A549 (cell line): ENCODE data around the gene FAM9B. TPM values are rescaled to one million over a fixed set of nuclear protein-coding genes. Genes with fewer than 3 reads are reported as not detected.

Experiments used
- ATAC-seq, 2 experiments: fragments of 200-7000 bp in 1 of 2; fragments of >200 bp in 1 of 2; cut with Nextera tagmentation in 1 of 2; cut with Tn5 transposase in 1 of 2; 3 replicates each; pipeline versions ENCODE4 v1.8.0 to v1.9.1; 2018 to 2020; ENCODE audit warnings: mild to moderate bottlenecking in 1 of 2, moderate library complexity in 1 of 2
- CTCF ChIA-PET: fragments of 300-600 bp; sonication (Branson Sonifier 250); formaldehyde crosslinking; extraction: SDS; loops from one replicate; lab custom pipeline; 2021; ENCODE audit warnings: antibody characterized with exemption, inconsistent platforms; lab: Yijun Ruan, JAX
- POLR2A ChIA-PET: fragments of 350-600 bp; formaldehyde crosslinking; extraction: SDS; loops from one replicate; lab custom pipeline; 2021; ENCODE audit warnings: antibody characterized with exemption, inconsistent platforms; lab: Yijun Ruan, JAX
- DNase-seq, 2 experiments: peaks; one replicate each; pipeline versions ENCODE4 v3.0.0 to v3.0.0-alpha.2; 2011 to 2016; ENCODE audit warnings: low read depth in 1 of 2, low spot score in 1 of 2
- FAIRE-seq: peaks from 2 replicates; lab custom pipeline; 2011; peaks lifted over from hg19 to GRCh38; lab: Jason Lieb, UNC
- H3K27ac ChIP-seq, 2 experiments: fragments of >200 bp; sonication (Bioruptor Twin); formaldehyde crosslinking; 3 replicates each; pipeline ENCODE4 v1.5.1; 2016 to 2017
- H3K4me1 ChIP-seq: fragments of >200 bp; sonication (Bioruptor Twin); formaldehyde crosslinking; 3 replicates; pipeline ENCODE4 v1.6.1; 2016
- H3K4me2 ChIP-seq: fragments of >200 bp; sonication (Bioruptor Twin); formaldehyde crosslinking; 3 replicates; pipeline ENCODE4 v1.6.1; 2016
- H3K4me3 ChIP-seq: fragments of >200 bp; sonication (Bioruptor Twin); formaldehyde crosslinking; 3 replicates; pipeline ENCODE4 v1.5.1; 2016
- H3K9me3 ChIP-seq: fragments of >200 bp; sonication (Bioruptor Twin); formaldehyde crosslinking; 3 replicates; pipeline ENCODE4 v1.6.1; 2016
- BHLHE40 ChIP-seq: IDR thresholded peaks from 2 replicates; pipeline ENCODE4 v1.6.1; 2012; ENCODE audit warnings: low read depth, low read length, inconsistent platforms
- CHD2 ChIP-seq: fragments of 150-350 bp; IDR thresholded peaks from 2 replicates; pipeline ENCODE4 v1.6.1; 2014; ENCODE audit warnings: low read length; ENCODE audit not compliant: partially characterized antibody
- CHD4 ChIP-seq: fragments of 200-600 bp; sonication (generic); IDR thresholded peaks from 2 replicates; pipeline ENCODE4 v1.6.1; 2016; ENCODE audit warnings: antibody characterized with exemption, mild to moderate bottlenecking, borderline replicate concordance
- FOSL2 ChIP-seq, 2 experiments: fragments of 450-650 bp in 1 of 2; fragments of >200 bp in 1 of 2; sonication (Bioruptor Twin) in 1 of 2; formaldehyde crosslinking; IDR thresholded peaks; 2 replicates each; pipeline versions ENCODE4 v1.5.0 to v1.6.1; 2016 to 2020; ENCODE audit warnings: mild to moderate bottlenecking in 1 of 2, moderate library complexity in 1 of 2
- FOXS1 ChIP-seq: fragments of 250-450 bp; sonication (Bioruptor Pico); IDR thresholded peaks from 2 replicates; pipeline ENCODE4 v1.5.0; 2020; ENCODE audit warnings: mild to moderate bottlenecking, moderate library complexity
- GATA3 ChIP-seq: IDR thresholded peaks from 2 replicates; pipeline ENCODE4 v1.6.1; 2012; ENCODE audit warnings: borderline replicate concordance
- HDAC2 ChIP-seq: fragments of 200-600 bp; sonication (generic); IDR thresholded peaks from 2 replicates; pipeline ENCODE4 v1.6.1; 2016
- MAZ ChIP-seq: fragments of 150-350 bp; IDR thresholded peaks from 2 replicates; pipeline ENCODE4 v1.6.1; 2014; ENCODE audit warnings: antibody characterized with exemption, low read depth, low read length, borderline replicate concordance
- RFX5 ChIP-seq: fragments of 450-650 bp; IDR thresholded peaks from 2 replicates; pipeline ENCODE4 v1.7.1; 2014; ENCODE audit warnings: antibody characterized with exemption, mild to moderate bottlenecking, moderate library complexity
- RNF2 ChIP-seq: fragments of 200-600 bp; sonication (generic); IDR thresholded peaks from 2 replicates; pipeline ENCODE4 v1.6.1; 2016; ENCODE audit warnings: low read depth, mild to moderate bottlenecking, antibody characterized with exemption, moderate library complexity, borderline replicate concordance
- SREBF2 ChIP-seq: fragments of 450-650 bp; IDR thresholded peaks from 2 replicates; pipeline ENCODE4 v1.6.1; 2014; ENCODE audit warnings: mild to moderate bottlenecking, moderate library complexity
- TFCP2L1 ChIP-seq: fragments of 250-450 bp; sonication (Bioruptor Pico); IDR thresholded peaks from 2 replicates; pipeline ENCODE4 v1.5.0; 2021; ENCODE audit warnings: mild to moderate bottlenecking
- ZC3H11A ChIP-seq: fragments of 450-650 bp; IDR thresholded peaks from 2 replicates; pipeline ENCODE4 v1.6.1; 2014; ENCODE audit warnings: antibody characterized with exemption, mild to moderate bottlenecking
- ZSCAN20 ChIP-seq: fragments of 250-450 bp; sonication (Bioruptor Pico); IDR thresholded peaks from 2 replicates; pipeline ENCODE4 v1.8.0; 2022; ENCODE audit warnings: mild to moderate bottlenecking, moderate library complexity
- WGBS: methylation state at CpG from one replicate; pipeline ENCODE4 v1.1.6; 2017; ENCODE audit errors: missing lambda C conversion rate; 5-methylcytosine and 5-hydroxymethylcytosine counted together
- polyA plus RNA-seq, 4 experiments: library from polyadenylated mRNA; depleted of rRNA in 3 of 4; stranded (reverse); fragments of >200 nt; fragmentation: RNase III in 1 of 4; extraction: RNeasy Plus Mini Kit Qiagen cat#74134 plus additional on column Dnase treatment in 1 of 4; gene quantifications; 2 replicates in 3 of 4; 3 replicates in 1 of 4; pipeline ENCODE4 v1.2.3, GENCODE V29; 2011 to 2017
- TF ChIP-seq, protein P1 (sequence below): fragments of >200 bp; sonication (Bioruptor Twin); formaldehyde crosslinking; IDR thresholded peaks from 2 replicates; pipeline ENCODE4 v1.6.1; 2016
- TF ChIP-seq, protein P2 (sequence below): fragments of >200 bp; sonication (Bioruptor Twin); formaldehyde crosslinking; IDR thresholded peaks from 3 replicates; pipeline ENCODE4 v1.6.1; 2016
- TF ChIP-seq, protein P3 (sequence below): fragments of 250-450 bp; sonication (Bioruptor Pico); IDR thresholded peaks from 2 replicates; pipeline ENCODE4 v1.5.0; 2020; ENCODE audit warnings: low read depth, mild to moderate bottlenecking, moderate library complexity
- TF ChIP-seq, protein P4 (sequence below): IDR thresholded peaks from 2 replicates; pipeline ENCODE4 v1.6.1; 2012

FAM9B gene
- polyA plus RNA-seq, 2 of the 4 experiments (the other 2 are of a cell fraction), result not detected

DNA sequence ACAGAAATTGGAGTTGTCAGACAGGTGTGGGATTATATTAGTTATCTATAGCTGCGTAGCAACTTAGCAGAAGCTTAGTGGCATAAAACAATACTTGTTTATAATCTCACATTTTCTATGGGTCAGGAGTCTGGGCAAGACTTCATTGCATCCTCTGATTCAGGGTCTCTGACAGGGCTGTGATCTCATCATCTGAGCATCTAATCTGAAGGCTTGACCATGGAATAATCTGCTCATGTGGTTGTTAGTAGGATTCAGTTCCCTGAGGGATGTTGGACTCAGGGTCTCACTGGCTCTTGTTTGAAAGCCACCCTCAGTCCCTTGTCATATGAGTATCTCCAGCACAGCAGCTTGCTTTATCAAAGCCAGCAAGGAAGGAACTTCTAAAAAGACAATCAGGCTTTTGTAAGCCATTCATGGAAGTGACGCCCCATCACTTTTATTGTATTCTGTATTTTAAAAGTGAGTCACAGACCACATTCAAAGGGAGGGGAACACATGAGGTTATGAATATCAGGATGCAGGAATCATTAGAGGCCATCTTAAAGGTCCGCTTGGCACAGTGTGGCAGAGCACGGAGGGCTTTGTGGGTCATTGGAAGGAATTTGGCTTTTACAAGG is 37.2 kb upstream of the FAM9B start:
- Histone ChIP-seq H3K4me2 (no peak overlapping the region), H3K4me1 (no peaks in the 10 kb centered on the region), H3K27ac (no peak overlapping the region), H3K4me3 (no peak overlapping the region)
- CTCF ChIA-PET, result interaction anchor here (1.3 kb wide), 1 partner anchor 13 kb away, joined by 3 read pairs; no protein-coding TSS in a partner anchor
- FAIRE-seq, result no peak
- ATAC-seq, result no peak
- DNase-seq, result no peak
- POLR2A ChIA-PET, result no interaction called here
- TF ChIP-seq, protein P1, sequence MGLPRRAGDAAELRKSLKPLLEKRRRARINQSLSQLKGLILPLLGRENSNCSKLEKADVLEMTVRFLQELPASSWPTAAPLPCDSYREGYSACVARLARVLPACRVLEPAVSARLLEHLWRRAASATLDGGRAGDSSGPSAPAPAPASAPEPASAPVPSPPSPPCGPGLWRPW, result no peak
- TF ChIP-seq CHD4, result no peak
- no peak for TF ChIP-seq RNF2
- TF ChIP-seq MAZ, result no peak
- TF ChIP-seq, protein P2, sequence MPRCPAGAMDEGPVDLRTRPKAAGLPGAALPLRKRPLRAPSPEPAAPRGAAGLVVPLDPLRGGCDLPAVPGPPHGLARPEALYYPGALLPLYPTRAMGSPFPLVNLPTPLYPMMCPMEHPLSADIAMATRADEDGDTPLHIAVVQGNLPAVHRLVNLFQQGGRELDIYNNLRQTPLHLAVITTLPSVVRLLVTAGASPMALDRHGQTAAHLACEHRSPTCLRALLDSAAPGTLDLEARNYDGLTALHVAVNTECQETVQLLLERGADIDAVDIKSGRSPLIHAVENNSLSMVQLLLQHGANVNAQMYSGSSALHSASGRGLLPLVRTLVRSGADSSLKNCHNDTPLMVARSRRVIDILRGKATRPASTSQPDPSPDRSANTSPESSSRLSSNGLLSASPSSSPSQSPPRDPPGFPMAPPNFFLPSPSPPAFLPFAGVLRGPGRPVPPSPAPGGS, result no peak
- TF ChIP-seq, protein P3, sequence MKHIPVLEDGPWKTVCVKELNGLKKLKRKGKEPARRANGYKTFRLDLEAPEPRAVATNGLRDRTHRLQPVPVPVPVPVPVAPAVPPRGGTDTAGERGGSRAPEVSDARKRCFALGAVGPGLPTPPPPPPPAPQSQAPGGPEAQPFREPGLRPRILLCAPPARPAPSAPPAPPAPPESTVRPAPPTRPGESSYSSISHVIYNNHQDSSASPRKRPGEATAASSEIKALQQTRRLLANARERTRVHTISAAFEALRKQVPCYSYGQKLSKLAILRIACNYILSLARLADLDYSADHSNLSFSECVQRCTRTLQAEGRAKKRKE (CRISPR knock-in tag), result no peak
- no peak for TF ChIP-seq ZC3H11A
- TF ChIP-seq, all 56 proteins: peak for 0
- 65% methylated on average over 4 of the region's 4 CpGs for WGBS
- H3K9me3 ChIP-seq, result no peaks in the 10 kb centered on the region

DNA sequence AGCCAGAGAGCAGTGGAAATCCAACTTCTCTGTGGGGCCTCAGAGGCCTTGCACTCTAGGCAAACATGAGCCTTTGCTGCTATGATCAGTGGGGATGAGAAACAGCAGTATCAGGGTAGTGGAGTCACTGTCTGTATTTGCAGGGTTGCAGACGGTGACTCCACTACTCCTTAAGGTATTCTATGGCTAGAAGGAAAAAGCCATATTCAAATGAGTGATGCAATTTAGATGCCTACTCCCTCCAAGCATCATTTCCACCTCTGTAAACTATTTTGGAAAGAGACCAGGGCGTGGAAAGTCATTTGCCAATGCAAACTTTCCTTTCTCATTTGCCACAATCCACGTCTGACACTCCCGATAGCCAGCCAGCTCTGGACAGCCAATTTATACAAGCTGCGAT is 35.6 kb upstream of the FAM9B start:
- DNase-seq (no peak), ATAC-seq (no peak), FAIRE-seq (no peak)
- 56% methylated on average over 5 of the region's 5 CpGs for WGBS
- ChIA-PET CTCF (no interaction called here), POLR2A (no interaction called here)
- Histone ChIP-seq H3K4me1 (no peaks in the 10 kb centered on the region), H3K9me3 (no peaks in the 10 kb centered on the region), H3K4me2 (no peak overlapping the region), H3K27ac (no peak overlapping the region), H3K4me3 (no peak overlapping the region)
- TF ChIP-seq MAZ (no peak), HDAC2 (no peak)
- TF ChIP-seq, protein P4, sequence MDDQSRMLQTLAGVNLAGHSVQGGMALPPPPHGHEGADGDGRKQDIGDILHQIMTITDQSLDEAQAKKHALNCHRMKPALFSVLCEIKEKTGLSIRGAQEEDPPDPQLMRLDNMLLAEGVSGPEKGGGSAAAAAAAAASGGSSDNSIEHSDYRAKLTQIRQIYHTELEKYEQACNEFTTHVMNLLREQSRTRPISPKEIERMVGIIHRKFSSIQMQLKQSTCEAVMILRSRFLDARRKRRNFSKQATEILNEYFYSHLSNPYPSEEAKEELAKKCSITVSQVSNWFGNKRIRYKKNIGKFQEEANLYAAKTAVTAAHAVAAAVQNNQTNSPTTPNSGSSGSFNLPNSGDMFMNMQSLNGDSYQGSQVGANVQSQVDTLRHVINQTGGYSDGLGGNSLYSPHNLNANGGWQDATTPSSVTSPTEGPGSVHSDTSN, result no peak

DNA sequence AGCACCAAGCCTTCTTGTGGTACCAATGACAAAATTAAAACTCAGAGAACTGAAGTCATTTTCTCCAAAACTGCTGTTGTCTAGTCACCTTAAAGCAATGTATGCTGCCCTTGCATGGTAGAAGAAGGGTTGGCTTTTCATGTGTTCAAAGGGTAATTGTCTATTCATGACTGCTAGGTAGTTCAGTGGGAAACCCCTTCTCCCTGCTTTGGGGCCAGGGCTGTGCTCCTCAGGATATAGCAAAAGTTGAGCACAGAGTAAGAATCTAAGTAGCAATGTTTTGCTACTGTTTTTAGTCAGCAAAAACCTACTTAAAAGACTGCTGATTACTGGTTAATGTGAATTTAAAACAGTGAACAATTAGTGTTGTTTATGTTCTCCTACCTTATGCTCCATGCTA is 30.8 kb upstream of the FAM9B start:
- Histone ChIP-seq H3K4me3 (no peak overlapping the region), H3K9me3 (no peaks in the 10 kb centered on the region), H3K4me2 (no peak overlapping the region), H3K27ac (no peak overlapping the region), H3K4me1 (no peaks in the 10 kb centered on the region)
- POLR2A ChIA-PET, result no interaction called here
- DNase-seq (no peak), FAIRE-seq (no peak), ATAC-seq (no peak)
- no peak for TF ChIP-seq TFCP2L1 (CRISPR knock-in tag)
- TF ChIP-seq ZC3H11A, result no peak
- CTCF ChIA-PET, result no interaction called here

DNA sequence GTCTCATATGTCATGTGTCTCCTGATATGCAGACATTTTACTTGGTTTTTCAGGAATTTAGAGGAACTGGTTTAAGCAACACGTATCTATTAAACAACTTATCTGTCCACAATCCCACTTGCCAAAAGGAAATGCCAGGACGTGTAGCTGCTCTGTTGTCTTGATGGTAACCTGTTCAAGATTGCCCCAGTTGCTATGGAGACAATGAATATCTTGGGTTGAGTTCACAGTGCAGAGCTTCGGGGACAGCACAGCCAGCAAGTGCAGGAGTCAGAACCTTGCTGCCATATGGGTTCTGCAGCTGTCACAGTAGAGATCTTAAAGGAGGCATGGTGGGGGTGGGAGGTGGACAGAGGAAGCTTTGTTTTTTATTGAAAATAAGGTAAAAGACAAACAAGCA is 28.7 kb upstream of the FAM9B start:
- no peak for FAIRE-seq
- TF ChIP-seq, protein P2, result no peak
- TF ChIP-seq RFX5 (no peak), ZC3H11A (no peak), ZSCAN20 (CRISPR knock-in tag) (no peak), FOXS1 (CRISPR knock-in tag) (no peak), BHLHE40 (no peak), GATA3 (no peak), SREBF2 (no peak), CHD2 (no peak), FOSL2 (IDR thresholded peaks at IDR 0.05) (no peak), FOSL2 (CRISPR knock-in tag; IDR thresholded peaks at IDR 0.05) (no peak)
- TF ChIP-seq, all 56 proteins: peak for 0
- Histone ChIP-seq H3K9me3 (no peaks in the 10 kb centered on the region), H3K27ac (no peak overlapping the region), H3K4me3 (no peak overlapping the region), H3K4me1 (no peaks in the 10 kb centered on the region), H3K4me2 (no peak overlapping the region)
- ChIA-PET CTCF (no interaction called here), POLR2A (no interaction called here)
- WGBS, result 25% methylated on average over 2 of the region's 3 CpGs
- no peak for DNase-seq
- no peak for ATAC-seq
